Mucosa of gallbladder (tissue), 1 donor: ENCODE measurements around the gene TTLL7. TPM values are rescaled to one million over a fixed set of nuclear protein-coding genes. Genes with fewer than 3 reads are reported as not detected.
"Not testable (repeated sequence)": the region's sequence is repeated elsewhere in the genome, so short reads cannot be mapped to it uniquely, and the experiment has no call there.

Experiments
- DNase-seq: peaks from one replicate; pipeline ENCODE4 v3.0.0-alpha.2; 2020; ENCODE audit warnings: low spot score
- total RNA-seq: library from RNA; stranded (reverse); gene quantifications from one replicate; pipeline ENCODE4 v1.2.1, GENCODE V29; 2021
- donor health status: DM: no; HTN: no; CAD: no.

Gene TTLL7
- total RNA-seq, 1 donor from 2014 or later, result 58.0 TPM

- no peak for DNase-seq
These were observed 66.7 kb downstream of the TTLL7 start for GRCh38 chr1:83932281-83932680.

GRCh38 chr1:83931658-83932253 lies 67.2 kb downstream of the TTLL7 start:
- peak; percentile 30 for DNase-seq

GRCh38 chr1:83929184-83929583 lies 69.7 kb downstream of the TTLL7 start:
- no peak for DNase-seq

- no peak for DNase-seq
These were observed 70.5 kb downstream of the TTLL7 start for GRCh38 chr1:83928396-83928795.

GRCh38 chr1:83927701-83928100 lies 71.2 kb downstream of the TTLL7 start:
- DNase-seq, result no peak

GRCh38 chr1:83927061-83927460 lies 71.9 kb downstream of the TTLL7 start:
- DNase-seq, result no peak

GRCh38 chr1:83923553-83923952 lies 75.4 kb downstream of the TTLL7 start:
- DNase-seq, result no peak

GRCh38 chr1:83922431-83922830 lies 76.5 kb downstream of the TTLL7 start:
- DNase-seq, result no peak

GRCh38 chr1:83920320-83920719 lies 78.6 kb downstream of the TTLL7 start:
- DNase-seq, result no peak

GRCh38 chr1:83919872-83920271 lies 79.1 kb downstream of the TTLL7 start:
- DNase-seq, result no peak

GRCh38 chr1:83918688-83919285 lies 80.1 kb downstream of the TTLL7 start:
- no peak for DNase-seq

- DNase-seq, result no peak
These were observed 81.0 kb downstream of the TTLL7 start for GRCh38 chr1:83917959-83918358.

- DNase-seq, result not testable (repeated sequence)
These were observed 82.8 kb downstream of the TTLL7 start for GRCh38 chr1:83916094-83916493.

GRCh38 chr1:83912876-83913275 lies 86.1 kb downstream of the TTLL7 start:
- DNase-seq, result no peak

- no peak for DNase-seq
These were observed 88.5 kb downstream of the TTLL7 start for GRCh38 chr1:83910461-83910860.

- no peak for DNase-seq
These were observed 89.2 kb downstream of the TTLL7 start for GRCh38 chr1:83909687-83910086.

GRCh38 chr1:83905315-83905907 lies 93.5 kb downstream of the TTLL7 start:
- no peak for DNase-seq

- peak; percentile 42 for DNase-seq
These were observed 97.3 kb downstream of the TTLL7 start for GRCh38 chr1:83901547-83902155.

- DNase-seq, result no peak
These were observed 98.4 kb downstream of the TTLL7 start for GRCh38 chr1:83900524-83900923.

- DNase-seq, result no peak
These were observed 101.4 kb downstream of the TTLL7 start for GRCh38 chr1:83897516-83897915.

GRCh38 chr1:83896299-83896698 lies 102.6 kb downstream of the TTLL7 start:
- no peak for DNase-seq

- DNase-seq, result no peak
These were observed 109.2 kb downstream of the TTLL7 start for GRCh38 chr1:83889707-83890106.

GRCh38 chr1:83887483-83887882 lies 111.4 kb downstream of the TTLL7 start:
- no peak for DNase-seq
